OCI-LY1 (cell line): ENCODE results near the gene ZNF653.

ENCODE experiments used
- H2AFZ ChIP-seq: fragments of 200-600 bp; sonication (generic), shearing (Covaris generic); 2 replicates; pipeline ENCODE4 v1.6.0; 2014; ENCODE audit warnings: antibody characterized with exemption, mild to moderate bottlenecking, low read length
- H3F3A ChIP-seq: fragments of 200-600 bp; sonication (generic), shearing (Covaris generic); 2 replicates; pipeline ENCODE4 v1.6.0; 2014; ENCODE audit warnings: mild to moderate bottlenecking, antibody characterized with exemption, low read length, moderate library complexity; ENCODE audit not compliant: insufficient read depth
- H3K27ac ChIP-seq: fragments of 200-600 bp; sonication (generic); 2 replicates; pipeline ENCODE4 v1.5.1; 2014; ENCODE audit warnings: low read length, mixed run types, mild to moderate bottlenecking, low read depth; ENCODE audit not compliant: poor library complexity, severe bottlenecking
- H3K27me3 ChIP-seq: fragments of 200-600 bp; sonication (generic); 2 replicates; pipeline ENCODE4 v1.6.0; 2014; ENCODE audit warnings: antibody characterized with exemption, mild to moderate bottlenecking, low read length, moderate library complexity; ENCODE audit not compliant: insufficient read depth
- H3K36me3 ChIP-seq: fragments of 200-600 bp; sonication (generic); 2 replicates; pipeline ENCODE4 v1.6.1; 2014; ENCODE audit warnings: mild to moderate bottlenecking, antibody characterized with exemption, low read length, moderate library complexity, mixed read lengths; ENCODE audit not compliant: insufficient read depth
- H3K4me1 ChIP-seq: fragments of 200-600 bp; sonication (generic); 2 replicates; pipeline ENCODE4 v1.5.1; 2014; ENCODE audit warnings: mild to moderate bottlenecking, low read length, moderate library complexity; ENCODE audit not compliant: insufficient read depth, severe bottlenecking
- H3K4me2 ChIP-seq: fragments of 200-600 bp; sonication (generic), shearing (Covaris generic); 2 replicates; pipeline ENCODE4 v1.6.1; 2014; ENCODE audit warnings: low read length
- H3K4me3 ChIP-seq: fragments of 200-600 bp; sonication (generic); 2 replicates; pipeline ENCODE4 v1.5.1; 2014; ENCODE audit warnings: low read length, low read depth, mild to moderate bottlenecking, mixed read lengths; ENCODE audit not compliant: poor library complexity, severe bottlenecking
- H3K79me2 ChIP-seq: fragments of 200-600 bp; shearing (Covaris generic); 2 replicates; pipeline ENCODE4 v1.6.1; 2016; ENCODE audit warnings: mixed run types, low read length, mixed read lengths; ENCODE audit not compliant: insufficient read depth
- H3K9ac ChIP-seq: fragments of 200-600 bp; sonication (generic), shearing (Covaris generic); 2 replicates; pipeline ENCODE4 v1.6.1; 2014; ENCODE audit warnings: mild to moderate bottlenecking, low read length, mixed read lengths
- H3K9me2 ChIP-seq: fragments of 200-600 bp; sonication (generic), shearing (Covaris generic); 2 replicates; pipeline ENCODE4 v1.6.1; 2014; ENCODE audit warnings: low read depth, mild to moderate bottlenecking, low read length, mixed read lengths
- H3K9me3 ChIP-seq: fragments of 200-600 bp; shearing (Covaris generic); 2 replicates; pipeline ENCODE4 v1.6.1; 2014; ENCODE audit warnings: low read length, mixed read lengths
- H4K20me1 ChIP-seq: fragments of 200-600 bp; sonication (generic), shearing (Covaris generic); 2 replicates; pipeline ENCODE4 v1.6.0; 2016; ENCODE audit warnings: mild to moderate bottlenecking, low read length; ENCODE audit not compliant: insufficient read depth
- CTCF ChIP-seq: fragments of 200-600 bp; sonication (generic), shearing (Covaris generic); IDR thresholded peaks from 2 replicates; pipeline ENCODE4 v1.5.1; 2017; ENCODE audit warnings: mild to moderate bottlenecking, antibody characterized with exemption, low read length, moderate library complexity, mixed read lengths
- EZH2 ChIP-seq: fragments of 200-600 bp; sonication (generic), shearing (Covaris generic); IDR thresholded peaks from 2 replicates; pipeline ENCODE4 v1.8.0; 2017; ENCODE audit warnings: borderline replicate concordance, mixed run types, mild to moderate bottlenecking, antibody characterized with exemption, low read length, moderate library complexity, mixed read lengths

Gene ZNF653

GRCh38 chr19:11530432-11530831, 24.8 kb upstream of the ZNF653 start:
- no peaks in the 10 kb centered on the region for H3K79me2 ChIP-seq
- H3K27me3 ChIP-seq = no peaks in the 10 kb centered on the region
- H3K9me2 ChIP-seq = no peaks in the 10 kb centered on the region
- TF ChIP-seq CTCF (peak; percentile 50), EZH2 (no peak)
- H4K20me1 ChIP-seq = no peaks in the 10 kb centered on the region
- no peak overlapping the region for H3K9ac ChIP-seq
- no peaks in the 10 kb centered on the region for H3F3A ChIP-seq
- no peaks in the 10 kb centered on the region for H3K9me3 ChIP-seq
- no peak overlapping the region for H3K4me3 ChIP-seq
- no peak overlapping the region for H3K4me2 ChIP-seq
- H2AFZ ChIP-seq = no peak overlapping the region
- no peak overlapping the region for H3K27ac ChIP-seq
- no peaks in the 10 kb centered on the region for H3K36me3 ChIP-seq
- H3K4me1 ChIP-seq = peaks cover 15% of the 10 kb centered on the region

- Histone ChIP-seq H3K27ac (peak within 1 kb of the TSS; percentile 64), H2AFZ (no peak within 1 kb of the TSS), H3K27me3 (no peaks in the 10 kb centered on the region), H3K36me3 (0 out of 2 replicates have a peak, but pooled peaks cover 3% of the 10 kb centered on the region), H3K79me2 (no peaks in the 10 kb centered on the region), H3K9me2 (no peaks in the 10 kb centered on the region), H3K9ac (peak within 1 kb of the TSS; percentile 83), H3K9me3 (no peaks in the 10 kb centered on the region), H3K4me3 (peak within 1 kb of the TSS; percentile 86), H4K20me1 (no peaks in the 10 kb centered on the region), H3K4me1 (peaks cover 13% of the 10 kb centered on the region), H3K4me2 (peak within 1 kb of the TSS; percentile 89), H3F3A (no peaks in the 10 kb centered on the region)
- no peak for TF ChIP-seq CTCF
- no peak for TF ChIP-seq EZH2
Measured at GRCh38 chr19:11528551-11529341, 23.1 kb upstream of the ZNF653 start, which contains the start of gene ECSIT. Gene ECSIT (minus strand): TSS chr19:11529134. CDS start chr19:11519170, 9,964 bp downstream.

- no peaks in the 10 kb centered on the region for H3K9me2 ChIP-seq
- no peak overlapping the region for H3K27ac ChIP-seq
- no peak overlapping the region for H3K9ac ChIP-seq
- no peak overlapping the region for H3K4me3 ChIP-seq
- TF ChIP-seq CTCF (no peak), EZH2 (no peak)
- no peaks in the 10 kb centered on the region for H3K4me1 ChIP-seq
- H3K9me3 ChIP-seq = no peaks in the 10 kb centered on the region
- H4K20me1 ChIP-seq = no peaks in the 10 kb centered on the region
- no peaks in the 10 kb centered on the region for H3K79me2 ChIP-seq
- H3K4me2 ChIP-seq = no peak overlapping the region
- no peaks in the 10 kb centered on the region for H3F3A ChIP-seq
- no peaks in the 10 kb centered on the region for H3K27me3 ChIP-seq
- no peak overlapping the region for H2AFZ ChIP-seq
- H3K36me3 ChIP-seq = peaks cover 18% of the 10 kb centered on the region
Measured at GRCh38 chr19:11519138-11519537, 13.5 kb upstream of the ZNF653 start.
